GM23338 (cell line): Measurements from ENCODE around the gene SYNRG.
"Not testable (repeated sequence)": the region's sequence is repeated elsewhere in the genome, so short reads cannot be mapped to it uniquely, and the experiment has no call there.

Source experiments
- EZH2phosphoT487 ChIP-seq: fragments of 200-600 bp; sonication (generic); IDR thresholded peaks from one replicate; pipeline ENCODE4 v1.8.1; 2018; ENCODE audit warnings: antibody characterized with exemption; ENCODE audit not compliant: unreplicated experiment
- POLR2AphosphoS5 ChIP-seq: IDR thresholded peaks from 2 replicates; pipeline ENCODE4 v1.6.1; 2016; ENCODE audit warnings: antibody characterized with exemption, low read depth
- TF ChIP-seq, protein P1 (sequence below), 2 experiments: fragments of 200-600 bp in 1 of 2; sonication (generic) in 1 of 2; conservative IDR thresholded peaks; 2 replicates each; pipeline versions ENCODE4 v1.5.1 to v1.6.1; 2016 to 2017; ENCODE audit warnings: antibody characterized with exemption in 2 of 2, low read depth in 2 of 2, mild to moderate bottlenecking in 2 of 2, moderate library complexity in 1 of 2
- TF ChIP-seq, protein P2 (sequence below): IDR thresholded peaks from one replicate; pipeline ENCODE4 v1.6.1; 2018; ENCODE audit warnings: antibody characterized with exemption; ENCODE audit not compliant: unreplicated experiment

DNA sequence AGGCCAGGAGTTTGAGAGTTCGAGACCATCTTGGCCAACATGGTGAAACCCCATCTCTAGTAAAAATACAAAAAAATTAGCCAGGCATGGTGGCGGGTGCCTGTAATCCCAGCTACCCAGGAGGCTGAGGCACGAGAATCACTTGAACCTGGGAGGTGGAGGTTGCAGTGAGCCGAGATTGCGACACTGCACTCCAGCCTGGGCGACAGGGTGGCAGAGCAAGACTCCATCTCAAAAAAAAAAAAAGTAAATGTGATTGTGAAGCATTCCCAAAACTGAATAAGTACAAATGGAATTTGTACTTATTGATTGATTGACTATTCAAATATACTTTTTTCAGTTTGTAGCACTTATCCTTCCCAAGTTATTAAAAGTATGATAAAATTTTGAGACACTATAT lies 7.2 kb upstream of the SYNRG start:
- TF ChIP-seq, protein P1, sequence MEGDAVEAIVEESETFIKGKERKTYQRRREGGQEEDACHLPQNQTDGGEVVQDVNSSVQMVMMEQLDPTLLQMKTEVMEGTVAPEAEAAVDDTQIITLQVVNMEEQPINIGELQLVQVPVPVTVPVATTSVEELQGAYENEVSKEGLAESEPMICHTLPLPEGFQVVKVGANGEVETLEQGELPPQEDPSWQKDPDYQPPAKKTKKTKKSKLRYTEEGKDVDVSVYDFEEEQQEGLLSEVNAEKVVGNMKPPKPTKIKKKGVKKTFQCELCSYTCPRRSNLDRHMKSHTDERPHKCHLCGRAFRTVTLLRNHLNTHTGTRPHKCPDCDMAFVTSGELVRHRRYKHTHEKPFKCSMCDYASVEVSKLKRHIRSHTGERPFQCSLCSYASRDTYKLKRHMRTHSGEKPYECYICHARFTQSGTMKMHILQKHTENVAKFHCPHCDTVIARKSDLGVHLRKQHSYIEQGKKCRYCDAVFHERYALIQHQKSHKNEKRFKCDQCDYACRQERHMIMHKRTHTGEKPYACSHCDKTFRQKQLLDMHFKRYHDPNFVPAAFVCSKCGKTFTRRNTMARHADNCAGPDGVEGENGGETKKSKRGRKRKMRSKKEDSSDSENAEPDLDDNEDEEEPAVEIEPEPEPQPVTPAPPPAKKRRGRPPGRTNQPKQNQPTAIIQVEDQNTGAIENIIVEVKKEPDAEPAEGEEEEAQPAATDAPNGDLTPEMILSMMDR (conservative IDR thresholded peaks at IDR 0.05; ENCODE audit: low read depth in 2 of 2): not testable (repeated sequence)
- TF ChIP-seq POLR2AphosphoS5, EZH2phosphoT487: not testable (repeated sequence)
- TF ChIP-seq, protein P2, sequence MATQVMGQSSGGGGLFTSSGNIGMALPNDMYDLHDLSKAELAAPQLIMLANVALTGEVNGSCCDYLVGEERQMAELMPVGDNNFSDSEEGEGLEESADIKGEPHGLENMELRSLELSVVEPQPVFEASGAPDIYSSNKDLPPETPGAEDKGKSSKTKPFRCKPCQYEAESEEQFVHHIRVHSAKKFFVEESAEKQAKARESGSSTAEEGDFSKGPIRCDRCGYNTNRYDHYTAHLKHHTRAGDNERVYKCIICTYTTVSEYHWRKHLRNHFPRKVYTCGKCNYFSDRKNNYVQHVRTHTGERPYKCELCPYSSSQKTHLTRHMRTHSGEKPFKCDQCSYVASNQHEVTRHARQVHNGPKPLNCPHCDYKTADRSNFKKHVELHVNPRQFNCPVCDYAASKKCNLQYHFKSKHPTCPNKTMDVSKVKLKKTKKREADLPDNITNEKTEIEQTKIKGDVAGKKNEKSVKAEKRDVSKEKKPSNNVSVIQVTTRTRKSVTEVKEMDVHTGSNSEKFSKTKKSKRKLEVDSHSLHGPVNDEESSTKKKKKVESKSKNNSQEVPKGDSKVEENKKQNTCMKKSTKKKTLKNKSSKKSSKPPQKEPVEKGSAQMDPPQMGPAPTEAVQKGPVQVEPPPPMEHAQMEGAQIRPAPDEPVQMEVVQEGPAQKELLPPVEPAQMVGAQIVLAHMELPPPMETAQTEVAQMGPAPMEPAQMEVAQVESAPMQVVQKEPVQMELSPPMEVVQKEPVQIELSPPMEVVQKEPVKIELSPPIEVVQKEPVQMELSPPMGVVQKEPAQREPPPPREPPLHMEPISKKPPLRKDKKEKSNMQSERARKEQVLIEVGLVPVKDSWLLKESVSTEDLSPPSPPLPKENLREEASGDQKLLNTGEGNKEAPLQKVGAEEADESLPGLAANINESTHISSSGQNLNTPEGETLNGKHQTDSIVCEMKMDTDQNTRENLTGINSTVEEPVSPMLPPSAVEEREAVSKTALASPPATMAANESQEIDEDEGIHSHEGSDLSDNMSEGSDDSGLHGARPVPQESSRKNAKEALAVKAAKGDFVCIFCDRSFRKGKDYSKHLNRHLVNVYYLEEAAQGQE: not testable (repeated sequence)
